ENCODE measurements around the gene ARID4B.
"Not testable (repeated sequence)": the region's sequence is repeated elsewhere in the genome, so short reads cannot be mapped to it uniquely, and the experiment has no call there.

ARID4B gene

DNA sequence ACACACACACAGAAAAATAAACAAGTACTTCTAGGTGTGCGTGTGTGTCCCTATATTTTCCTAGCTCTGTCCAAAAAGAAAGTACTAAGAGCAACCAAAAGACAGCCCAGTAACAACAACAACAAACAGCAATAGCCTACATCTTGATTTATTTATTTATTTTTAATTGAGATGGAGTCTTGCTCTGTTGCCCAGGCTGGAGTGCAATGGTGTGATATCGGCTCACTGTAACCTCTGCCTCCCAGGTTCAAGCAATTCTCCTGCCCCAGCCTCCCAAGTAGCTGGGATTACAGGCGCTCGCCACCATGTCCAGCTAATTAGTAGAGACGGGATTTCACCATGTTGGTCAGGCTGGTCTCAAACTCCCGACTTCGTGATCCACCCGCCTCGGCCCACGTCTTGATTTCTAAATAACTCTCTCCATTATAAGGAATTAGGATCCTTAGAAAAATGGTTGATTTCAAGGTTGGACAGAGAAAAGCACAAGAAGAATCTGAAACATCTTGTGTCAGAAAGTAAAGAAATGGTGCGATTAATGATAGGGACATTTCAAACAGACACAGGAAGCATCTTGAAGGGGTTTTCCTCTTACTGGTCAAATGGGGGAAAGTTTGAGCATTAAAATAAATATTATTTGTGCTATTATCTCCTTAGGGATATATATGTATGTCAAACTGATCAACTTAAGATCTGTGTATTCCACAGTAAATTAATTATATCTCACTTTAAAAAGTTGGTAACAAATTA is 59.4 kb downstream of the ARID4B start:
- no peak for DNase-seq

DNA sequence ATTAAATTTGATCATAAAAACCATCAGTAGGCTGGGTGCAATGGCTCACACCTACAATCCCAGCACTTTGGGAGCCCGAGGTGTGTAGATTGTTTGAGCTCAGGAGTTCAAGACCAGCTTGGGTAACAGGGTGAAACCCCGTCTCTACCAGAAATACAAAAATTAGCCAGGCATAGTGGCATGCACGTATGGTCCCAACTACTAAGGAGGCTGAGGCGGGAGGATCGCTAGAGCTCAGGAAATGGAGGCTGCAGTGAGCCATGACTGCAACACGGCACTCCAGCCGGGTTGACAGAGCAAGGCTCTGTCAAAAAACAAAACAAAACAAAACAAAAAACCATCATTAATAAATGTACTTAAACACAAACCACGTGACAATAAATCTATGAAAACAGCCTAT is 61.0 kb downstream of the ARID4B start:
- no peak for DNase-seq

DNA sequence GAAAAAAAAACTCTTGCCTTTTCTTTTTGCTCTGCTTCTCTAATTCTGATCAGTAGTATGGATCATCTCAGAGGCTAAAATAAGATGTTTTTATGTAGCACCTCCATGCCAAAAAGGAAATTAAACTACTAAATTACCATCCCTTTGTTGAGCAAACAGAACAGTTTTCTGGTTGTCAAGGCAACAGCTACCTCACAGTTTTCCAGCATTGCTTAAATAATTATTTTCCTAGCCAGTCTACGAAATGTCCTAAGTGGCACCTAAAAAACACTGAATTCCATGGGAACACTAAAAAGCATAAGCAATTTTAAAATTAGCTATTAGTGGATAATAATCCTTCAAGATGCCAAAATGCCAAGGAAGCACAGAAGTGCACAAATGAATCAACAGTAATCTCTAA is 61.7 kb downstream of the ARID4B start:
- no peak for DNase-seq

DNA sequence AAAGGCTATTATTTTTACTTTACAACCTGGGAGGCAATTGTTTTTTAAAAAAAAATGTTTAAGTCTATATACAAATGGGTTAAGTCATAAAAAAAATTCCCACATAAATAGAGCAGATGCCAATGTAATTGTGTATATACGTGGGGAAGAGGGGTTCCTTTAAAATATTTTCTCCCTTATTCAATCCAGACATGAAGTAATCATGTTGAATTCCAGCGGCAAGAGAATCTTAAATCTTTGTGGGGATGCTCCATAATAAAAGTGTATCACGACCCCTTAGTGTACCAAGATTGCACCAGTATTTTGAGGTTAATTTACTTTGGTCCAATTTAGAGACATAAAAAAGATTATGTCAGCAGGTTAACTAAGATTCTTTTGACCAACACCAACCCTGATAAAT is 62.1 kb downstream of the ARID4B start:
- no peak for DNase-seq

DNA sequence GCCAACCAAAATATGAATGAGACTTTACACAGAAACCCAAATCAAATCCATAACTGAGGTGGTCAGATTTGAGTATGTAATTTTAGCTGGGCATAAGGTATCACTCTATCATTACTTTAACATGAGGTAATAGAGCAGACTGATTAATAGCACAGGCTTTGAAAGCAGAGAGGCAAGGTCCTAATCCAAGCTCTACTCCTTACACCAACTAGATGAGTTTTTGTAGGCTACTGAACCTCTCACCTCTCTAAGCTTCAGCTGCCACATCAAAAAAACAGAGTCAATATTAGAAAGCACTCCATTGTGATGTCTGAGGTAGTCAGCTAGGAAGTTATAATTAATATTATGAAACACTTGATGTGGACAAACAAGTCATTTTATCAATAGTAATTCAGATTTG is 63.7 kb downstream of the ARID4B start:
- no peak for DNase-seq

DNA sequence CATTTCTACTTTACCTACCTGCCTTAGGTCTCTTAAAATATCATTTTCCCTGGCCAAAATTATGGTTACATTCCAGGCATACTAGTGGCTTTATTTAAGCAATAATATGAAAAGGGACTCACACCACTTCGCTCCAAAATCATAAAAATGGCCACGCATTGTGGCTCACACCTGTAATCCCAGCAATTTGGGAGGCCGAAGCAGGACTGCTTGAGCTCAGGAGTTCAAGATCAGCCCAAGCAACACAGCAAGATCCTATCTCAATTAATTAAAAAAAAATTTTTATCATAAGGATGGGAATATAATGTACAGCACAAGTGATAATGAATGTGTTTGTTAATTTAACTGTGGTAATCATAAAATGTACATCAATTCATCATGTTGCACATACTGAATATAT is 65.4 kb downstream of the ARID4B start:
- DNase-seq: no peak

DNA sequence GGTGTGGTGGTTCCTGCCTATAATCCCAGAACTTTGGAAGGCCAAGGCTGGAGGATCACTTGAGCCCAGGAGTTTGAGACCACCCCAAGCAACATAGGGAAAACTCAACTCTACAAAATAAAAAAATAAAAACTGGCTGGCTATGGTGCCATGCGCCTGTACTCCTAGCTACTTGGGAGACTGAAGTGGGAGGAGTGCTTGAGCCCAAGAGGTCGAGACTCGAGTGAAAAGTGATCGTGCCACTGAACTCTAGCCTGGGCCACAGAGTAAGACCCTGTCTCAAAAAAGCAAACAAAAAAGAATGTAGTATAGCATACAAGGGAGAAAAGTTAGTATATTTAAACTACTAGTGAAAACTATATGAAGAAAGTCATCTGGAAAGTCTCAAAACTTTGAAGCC is 66.7 kb downstream of the ARID4B start:
- DNase-seq: no peak

DNA sequence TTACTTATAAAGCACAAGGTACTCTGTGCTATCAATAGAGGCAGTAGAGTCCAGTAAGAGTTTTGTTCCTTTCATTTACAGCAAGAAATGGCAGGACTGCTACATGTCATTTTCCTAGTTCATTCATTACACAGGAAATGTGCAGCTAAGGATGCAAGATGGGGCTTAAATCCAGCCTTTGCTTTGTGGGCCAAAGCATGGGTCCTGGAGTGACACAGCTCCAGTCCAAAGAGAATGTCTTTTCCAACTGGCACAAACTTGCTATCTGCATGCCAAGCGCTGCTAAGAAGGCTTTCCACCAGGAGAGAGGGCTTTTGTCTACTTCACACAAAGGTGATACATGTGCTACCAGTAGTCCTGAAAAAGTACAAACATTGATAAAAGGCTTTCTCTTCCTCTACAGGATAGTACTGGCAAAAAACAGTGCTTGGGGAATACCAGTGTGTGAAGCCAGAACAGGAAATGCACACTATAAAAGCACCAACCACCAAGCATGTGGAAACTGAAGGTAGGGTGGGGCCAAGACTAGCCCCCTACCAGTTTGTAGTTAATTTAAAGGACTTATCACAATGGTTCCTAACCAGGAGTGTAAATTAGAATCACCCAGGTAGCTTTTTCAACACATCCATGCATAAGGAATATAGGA is 68.7 kb downstream of the ARID4B start:
- DNase-seq: no peak

DNA sequence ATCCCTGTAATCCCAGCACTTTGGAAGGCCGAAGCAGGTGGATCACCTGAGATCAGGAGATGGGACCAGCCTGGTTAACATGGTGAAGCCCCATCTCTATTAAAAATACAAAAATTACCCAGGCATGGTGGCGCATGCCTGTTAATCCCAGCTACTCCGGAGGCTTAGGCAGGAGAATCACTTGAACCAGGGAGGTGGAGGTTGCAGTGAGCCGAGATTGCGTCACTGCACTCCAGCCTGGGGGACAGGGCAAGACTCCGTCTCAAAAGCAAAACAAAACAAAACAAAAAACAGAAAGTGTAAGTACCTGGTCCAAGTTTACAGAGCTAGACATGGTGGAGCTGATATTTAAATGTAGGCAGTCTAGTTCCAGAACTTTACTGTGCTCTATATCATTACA is 69.9 kb downstream of the ARID4B start:
- not testable (repeated sequence) for DNase-seq

DNA sequence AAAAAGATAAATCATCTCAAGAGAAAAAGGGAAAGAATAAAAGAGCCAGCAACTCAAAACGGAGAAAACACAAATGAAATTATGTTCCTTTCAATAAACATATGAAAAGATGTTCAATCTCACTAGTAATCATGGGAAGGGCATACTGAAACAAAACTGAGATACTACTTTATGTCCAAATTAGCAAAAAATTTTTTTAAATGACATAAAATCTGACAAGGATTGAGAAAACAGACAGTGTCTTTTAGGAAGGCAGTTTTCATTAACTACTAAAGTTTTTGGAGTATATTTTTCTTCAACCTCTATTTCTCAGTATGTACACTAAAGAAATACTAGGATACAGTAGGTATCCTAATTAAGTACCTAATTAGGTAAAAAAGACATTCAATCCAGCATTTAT is 73.3 kb downstream of the ARID4B start:
- no peak for DNase-seq

DNA sequence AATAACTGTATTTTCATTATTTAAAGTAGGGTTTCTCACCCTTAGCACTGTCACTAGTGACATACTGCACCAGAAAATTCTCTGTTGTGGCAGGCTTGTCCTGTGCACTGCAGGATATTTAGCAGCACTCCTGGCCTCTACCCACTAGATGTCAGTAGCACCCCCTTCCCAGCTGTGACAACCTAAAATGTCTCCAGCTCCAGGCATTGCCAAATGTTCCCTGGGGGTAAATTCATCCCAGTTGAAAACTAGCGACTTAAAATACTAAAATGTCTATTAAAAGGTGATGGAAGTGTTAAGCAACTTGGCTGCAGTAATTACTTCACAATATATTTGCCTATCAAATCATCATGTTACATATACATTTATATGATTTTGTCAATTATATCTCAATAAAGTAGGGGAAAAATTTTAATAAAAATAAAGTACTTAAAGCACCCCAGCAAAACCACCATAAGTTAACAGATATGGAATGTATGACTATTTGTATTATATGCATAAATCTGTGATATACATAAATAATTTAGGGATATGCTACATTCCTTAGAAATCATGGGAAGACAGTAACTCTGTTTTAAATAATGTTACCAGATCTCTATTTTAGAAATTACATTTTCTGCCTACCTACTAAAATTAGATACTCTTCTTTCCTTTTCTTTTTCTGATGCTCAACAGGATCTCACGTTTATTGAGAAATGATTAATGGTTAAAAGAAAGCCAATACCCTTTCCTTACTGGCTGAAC is 74.6 kb downstream of the ARID4B start:
- peak; percentile 24 to 41 for DNase-seq

DNA sequence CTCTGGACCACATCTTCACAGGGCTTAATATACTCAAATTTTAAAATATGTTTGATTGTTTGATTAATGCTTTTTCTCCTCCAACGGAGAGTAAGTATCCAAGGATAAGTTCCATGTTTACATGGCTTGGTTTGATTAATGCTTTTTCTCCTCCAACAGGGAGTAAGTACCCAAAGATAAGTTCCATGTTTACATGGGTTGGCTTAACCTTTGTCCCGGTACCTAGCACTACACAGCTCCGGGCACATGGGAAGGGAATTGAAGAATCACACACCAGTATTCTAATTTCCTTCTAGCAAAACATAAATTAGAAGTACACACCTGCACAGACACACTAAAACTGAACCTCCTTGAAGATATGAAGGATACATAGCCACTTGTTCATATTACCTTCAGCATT is 77.5 kb downstream of the ARID4B start:
- DNase-seq: no peak

DNA sequence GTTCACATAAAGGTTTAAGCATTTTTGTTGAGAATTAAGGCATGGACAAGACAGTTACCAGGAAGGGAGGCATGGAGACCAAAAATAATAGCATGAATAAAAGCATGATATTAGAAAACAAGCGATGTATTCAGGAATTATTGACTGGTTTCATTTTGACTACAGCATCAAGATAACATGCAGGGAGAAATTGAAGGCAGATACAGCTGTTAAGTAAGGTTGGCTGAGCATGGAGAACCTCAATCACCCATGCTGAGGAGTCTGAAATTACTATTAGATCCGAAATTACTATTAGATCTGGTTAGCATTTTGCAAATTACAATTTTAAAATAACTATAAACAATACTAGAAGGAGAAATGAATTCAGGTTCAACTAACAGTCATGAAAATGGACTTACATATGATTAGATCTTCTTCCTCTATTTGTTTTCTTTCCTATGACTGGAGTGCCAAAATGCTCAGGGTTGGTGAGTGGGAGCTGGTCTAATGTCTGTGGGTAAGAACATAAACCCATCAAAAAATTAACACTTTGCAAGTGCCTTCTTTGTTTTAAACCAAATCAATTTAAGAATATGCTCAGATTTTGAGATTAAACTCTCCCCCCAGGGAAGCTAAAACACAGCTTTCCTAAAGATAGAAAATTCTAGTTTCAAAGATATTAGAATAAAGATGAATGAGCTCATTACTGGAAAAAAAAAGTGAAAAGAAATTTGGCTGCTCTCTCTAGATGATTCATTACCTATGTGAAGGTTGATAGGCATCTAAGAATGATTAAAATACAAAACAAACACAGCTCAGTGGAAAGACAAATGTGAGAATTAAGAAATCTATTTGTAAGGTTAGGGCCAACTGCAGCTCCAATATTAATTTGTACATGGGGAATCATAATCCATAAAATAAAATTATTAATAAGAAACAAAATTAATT is 81.7 kb downstream of the ARID4B start:
- no peak for DNase-seq

DNA sequence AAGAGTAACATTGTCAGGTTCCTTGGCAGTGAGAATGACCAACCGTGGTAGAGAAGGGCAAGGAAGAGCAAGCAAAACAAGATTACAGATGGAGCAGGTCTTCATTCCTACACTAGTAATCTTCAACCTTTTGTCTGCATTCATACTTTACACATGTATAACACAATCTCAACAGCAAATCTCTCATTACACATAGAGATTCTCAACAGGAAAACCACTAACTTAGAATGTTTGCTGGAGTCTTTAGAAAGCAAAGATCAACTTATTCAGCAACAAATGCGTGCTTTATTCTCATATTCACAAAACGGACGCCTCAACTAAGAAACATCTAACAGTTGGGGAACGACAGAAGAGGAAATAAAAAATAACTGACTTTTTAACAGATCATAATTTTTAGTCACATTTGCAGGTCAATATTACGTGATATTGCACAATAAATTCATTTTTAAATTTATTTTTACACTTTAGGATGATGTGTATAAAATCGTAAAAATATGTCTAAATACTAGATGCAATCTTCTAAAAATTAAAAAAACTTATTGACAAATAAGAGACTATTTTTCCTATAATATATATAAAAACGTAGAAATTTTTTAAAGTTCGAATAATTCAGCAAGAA is 82.9 kb downstream of the ARID4B start:
- DNase-seq: no peak

DNA sequence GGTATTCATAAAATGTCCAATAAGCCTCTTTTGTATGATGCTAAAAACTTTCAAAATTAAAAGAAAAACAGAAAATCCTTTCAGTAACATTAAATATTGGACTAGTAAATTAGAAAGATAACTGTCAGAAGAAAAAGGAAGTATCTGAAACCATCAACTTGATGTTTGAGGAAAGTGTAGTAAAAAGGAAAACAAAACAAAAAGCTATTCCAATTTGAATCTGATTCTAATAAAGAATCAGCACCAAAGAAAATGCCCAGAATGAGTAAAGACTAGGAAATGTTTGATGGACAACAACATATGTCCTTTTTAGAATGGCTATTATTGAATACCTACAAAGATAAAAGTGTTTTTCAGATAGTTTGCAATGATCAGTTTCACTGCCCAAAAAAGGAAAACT is 87.0 kb downstream of the ARID4B start:
- no peak for DNase-seq

DNA sequence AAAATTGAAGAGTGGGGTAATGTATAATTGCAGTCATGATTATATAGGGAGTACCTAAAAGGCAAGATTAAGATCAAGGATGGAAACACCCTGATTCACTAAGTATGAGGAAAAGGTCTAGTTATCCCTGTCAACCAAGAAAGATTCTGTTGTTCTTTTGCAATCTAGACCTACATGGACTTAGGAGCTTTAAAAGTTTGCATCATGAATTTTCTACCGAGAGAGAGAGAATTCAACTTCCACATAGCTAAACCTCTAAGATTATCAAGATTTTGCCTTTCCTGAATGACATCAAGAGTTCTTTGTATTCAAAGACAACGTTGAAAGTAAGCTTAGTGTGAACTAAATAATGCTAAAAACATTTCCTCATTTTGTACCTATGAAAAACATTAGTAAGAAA is 88.1 kb downstream of the ARID4B start:
- DNase-seq: no peak

DNA sequence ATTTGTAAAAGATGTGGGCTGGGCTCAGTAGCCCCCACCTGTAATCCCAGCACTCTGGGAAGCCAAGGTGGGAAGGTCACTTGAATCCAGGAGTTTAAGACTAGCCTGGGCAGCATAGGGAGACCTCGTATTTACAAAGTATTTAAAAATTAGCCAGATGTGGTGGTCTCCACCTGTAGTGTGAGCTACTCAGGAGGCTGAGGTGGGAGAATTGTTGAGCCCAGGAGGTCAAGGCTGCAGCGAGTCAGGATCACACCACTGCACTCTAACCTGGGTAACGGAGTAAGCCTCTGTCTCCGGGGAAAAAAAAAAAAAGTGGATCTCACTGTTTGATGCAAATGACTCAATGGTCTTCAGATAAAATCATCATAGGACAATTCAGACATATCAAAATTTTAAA is 89.4 kb downstream of the ARID4B start:
- DNase-seq: no peak

DNA sequence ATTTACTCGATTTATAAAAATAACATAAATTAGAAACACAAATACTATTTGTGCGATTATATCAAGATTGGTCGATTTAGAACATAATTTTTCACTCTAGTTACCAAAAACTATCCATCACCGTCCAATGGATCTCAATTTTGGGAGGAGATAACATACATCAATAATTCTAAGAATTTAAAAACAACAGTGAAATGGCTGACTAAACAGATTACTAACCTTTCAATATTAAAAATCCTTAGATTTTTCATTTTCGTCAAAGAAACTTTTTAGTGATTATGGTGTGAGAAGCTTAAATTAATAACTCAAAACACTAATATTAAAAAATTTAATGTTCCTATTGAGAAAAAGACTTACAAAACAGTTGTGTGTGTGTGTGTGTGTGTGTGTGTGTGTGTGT is 91.9 kb downstream of the ARID4B start:
- DNase-seq: no peak

DNA sequence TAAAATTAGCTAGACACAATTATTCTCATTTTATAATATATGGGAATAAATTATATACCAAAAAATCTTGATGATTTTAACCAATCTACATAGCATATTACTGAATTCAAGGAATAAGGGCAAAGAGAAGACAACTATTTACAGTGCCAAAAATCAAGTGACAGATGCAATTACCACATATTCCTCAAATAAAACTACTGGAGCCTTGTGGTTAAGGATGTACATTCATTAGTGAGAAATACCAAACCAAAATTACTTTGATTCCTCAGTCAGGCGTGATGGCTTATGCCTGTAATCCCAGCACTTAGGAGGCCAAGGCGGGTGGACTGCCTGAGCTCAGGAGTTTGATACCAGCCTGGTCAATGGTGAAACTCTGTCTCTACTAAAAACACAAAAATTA is 98.1 kb downstream of the ARID4B start:
- DNase-seq: no peak

DNA sequence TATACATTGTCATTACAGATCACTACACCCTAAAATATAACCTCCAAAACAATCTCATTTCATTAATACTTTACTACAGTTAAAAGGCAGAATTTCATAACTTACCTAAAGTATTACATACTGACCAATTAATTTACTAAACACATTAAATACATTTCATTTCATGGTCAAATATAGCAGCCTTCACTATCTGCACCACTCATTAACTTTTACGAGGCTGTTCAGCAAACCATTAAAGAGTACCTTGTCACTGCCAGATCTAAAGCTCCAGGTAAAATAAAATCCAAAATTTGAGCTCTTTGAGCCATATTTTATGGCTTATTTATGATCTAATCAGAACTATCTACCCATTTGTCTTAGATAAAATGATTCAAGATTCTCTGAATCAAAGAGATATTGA is 100.6 kb downstream of the ARID4B start:
- no peak for DNase-seq

DNA sequence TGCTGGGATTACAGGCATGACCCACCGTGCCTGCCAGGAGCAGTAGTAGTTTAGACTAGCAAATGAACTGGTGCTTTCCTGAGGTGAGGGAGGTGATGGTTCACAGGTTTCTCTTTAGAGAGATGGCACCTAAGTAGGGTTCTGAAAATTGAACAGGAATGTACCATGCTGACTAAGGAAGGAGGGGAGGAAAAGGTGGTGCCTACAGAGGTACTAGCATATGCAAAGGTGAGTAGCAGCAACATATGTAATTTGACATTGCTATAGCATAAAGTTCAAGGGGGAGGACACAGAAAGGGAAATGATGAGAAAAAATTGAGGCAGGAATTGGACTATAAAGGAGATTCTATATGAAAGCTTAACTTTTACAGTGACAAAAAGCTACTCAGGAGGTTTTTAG is 101.0 kb downstream of the ARID4B start:
- DNase-seq: no peak

DNA sequence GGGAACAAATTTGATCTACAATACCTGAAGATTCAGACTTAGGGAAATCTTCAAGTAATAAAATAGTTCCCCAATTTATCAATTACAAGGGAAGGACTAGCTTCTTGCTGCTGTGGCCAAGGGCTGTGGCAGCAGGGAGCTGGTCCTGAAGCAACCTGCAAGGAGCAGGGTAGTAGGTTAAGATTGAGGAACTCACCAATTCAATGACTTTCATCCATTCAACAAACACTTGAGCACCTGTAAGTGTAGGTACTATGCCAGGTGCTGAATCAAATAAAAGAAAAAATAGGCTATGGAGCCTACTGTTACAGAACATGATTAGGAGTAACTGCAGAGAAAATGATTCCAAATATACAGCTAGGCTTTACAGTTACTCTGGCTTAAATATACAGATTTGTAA is 102.7 kb downstream of the ARID4B start:
- no peak for DNase-seq

All from NCI-H1930 (cell line).